Measurements from ENCODE around the gene GNPDA2.

Gene GNPDA2

GRCh38 chr4:44700427-44700826 lies 25.9 kb downstream of the GNPDA2 start:
- no peak overlapping the region for H3K4me3 ChIP-seq (ENCODE audit: low read depth, low read length)
- no peak for DNase-seq (ENCODE audit: low read depth)

- H3K4me3 ChIP-seq (ENCODE audit: low read depth, low read length): no peak overlapping the region
- no peak for DNase-seq (ENCODE audit: low read depth)
Observed at GRCh38 chr4:44684648-44685047, 41.7 kb downstream of the GNPDA2 start.

DNA sequence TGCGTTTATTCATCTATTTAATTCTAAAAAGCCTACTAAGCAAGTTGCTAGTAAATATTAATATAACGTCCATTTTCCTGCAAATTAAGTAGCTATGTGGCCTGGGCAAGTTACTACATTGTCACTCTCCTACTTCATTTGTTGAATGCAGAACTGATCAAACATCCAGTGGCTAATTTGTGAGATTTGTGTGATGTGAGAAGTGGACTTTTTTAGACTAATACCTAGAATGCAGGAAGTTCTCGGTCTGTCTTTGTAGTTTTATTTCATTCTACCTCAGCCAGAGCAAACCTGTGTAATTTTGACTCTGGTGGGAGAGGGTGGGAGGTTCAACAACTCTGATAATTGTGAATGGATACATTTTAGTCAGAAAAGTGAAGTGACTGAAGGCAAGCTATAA lies 47.3 kb downstream of the GNPDA2 start:
- DNase-seq (ENCODE audit: low read depth): no peak
- peak overlapping the region; percentile 93 for H3K4me3 ChIP-seq (ENCODE audit: low read depth, low read length)

DNA sequence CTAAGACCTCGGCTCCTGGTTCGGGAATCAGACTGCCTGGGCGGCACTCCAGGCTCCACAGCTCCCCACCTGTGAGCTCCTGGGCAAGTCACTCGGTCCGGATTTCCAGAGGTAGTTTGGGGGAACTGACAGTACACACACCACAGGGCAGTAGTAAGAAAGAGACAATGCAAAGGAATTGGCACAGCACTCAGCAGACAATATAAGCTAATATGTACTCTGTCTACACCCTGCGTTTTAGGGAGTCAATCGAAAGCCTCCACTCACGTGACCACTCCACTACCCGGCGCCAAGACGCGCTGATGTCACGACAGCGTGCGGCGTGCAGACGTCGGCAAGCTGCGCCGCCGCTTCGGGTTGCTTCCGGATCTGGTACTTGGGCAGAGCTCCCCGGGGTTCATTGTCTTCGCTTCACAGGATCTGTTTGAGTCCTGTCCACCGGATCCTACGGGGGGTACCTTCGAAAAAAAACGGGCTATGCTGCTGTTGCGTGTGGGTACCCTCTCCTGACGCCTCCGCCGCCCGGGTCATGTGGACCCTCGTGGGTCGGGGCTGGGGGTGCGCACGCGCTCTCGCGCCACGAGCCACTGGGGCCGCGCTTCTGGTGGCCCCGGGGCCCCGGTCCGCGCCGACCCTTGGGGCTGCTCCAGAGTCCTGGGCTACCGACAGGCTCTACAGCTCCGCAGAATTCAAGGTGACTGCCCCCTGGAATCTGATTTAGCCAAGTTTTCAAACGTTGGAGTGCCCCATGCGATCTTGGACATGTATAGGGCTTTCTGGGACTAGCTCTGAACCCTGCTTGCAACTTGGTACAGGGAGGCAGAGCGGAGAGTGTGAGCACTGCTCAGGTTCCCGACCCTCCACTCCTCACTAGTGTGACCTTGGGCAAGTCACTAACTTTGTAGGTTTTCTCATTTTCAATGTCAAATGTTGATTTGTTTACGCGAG lies 48.0 kb downstream of the GNPDA2 start, which contains the start of gene GUF1:
Gene GUF1 (plus strand): TSS at position 327 of the 948 bp plus-strand sequence. CDS start 203 bp downstream, at position 530.
- peak within 1 kb of the TSS; percentile 93 for H3K4me3 ChIP-seq (ENCODE audit: low read depth, low read length)
- peak; percentile 65 for DNase-seq (ENCODE audit: low read depth)

GRCh38 chr4:44675366-44675765 lies 51.0 kb downstream of the GNPDA2 start:
- DNase-seq (ENCODE audit: low read depth): no peak
- H3K4me3 ChIP-seq (ENCODE audit: low read depth, low read length): no peak overlapping the region

GRCh38 chr4:44674471-44674870 lies 51.9 kb downstream of the GNPDA2 start:
- no peak for DNase-seq (ENCODE audit: low read depth)
- no peak overlapping the region for H3K4me3 ChIP-seq (ENCODE audit: low read depth, low read length)

DNA sequence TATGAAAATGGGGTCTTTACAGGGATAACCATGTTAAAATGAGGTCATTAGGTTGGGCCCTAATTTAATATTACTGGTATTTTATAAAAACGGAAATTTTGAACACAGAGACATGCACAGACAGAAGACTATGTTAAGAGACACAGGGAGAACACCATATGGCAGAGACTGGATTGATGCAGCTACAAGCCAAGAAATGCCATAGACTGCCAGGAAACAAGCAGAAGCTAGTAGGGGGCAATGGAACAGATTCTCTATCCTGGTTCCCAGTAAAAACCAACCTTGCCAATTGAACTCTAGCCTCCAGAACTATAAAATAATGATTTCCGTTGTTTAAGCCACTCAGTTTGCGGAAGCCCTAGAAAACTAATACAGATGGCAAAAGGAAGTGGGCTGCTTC lies 54.7 kb downstream of the GNPDA2 start:
- no peak overlapping the region for H3K4me3 ChIP-seq (ENCODE audit: low read depth, low read length)
- DNase-seq (ENCODE audit: low read depth): no peak

DNA sequence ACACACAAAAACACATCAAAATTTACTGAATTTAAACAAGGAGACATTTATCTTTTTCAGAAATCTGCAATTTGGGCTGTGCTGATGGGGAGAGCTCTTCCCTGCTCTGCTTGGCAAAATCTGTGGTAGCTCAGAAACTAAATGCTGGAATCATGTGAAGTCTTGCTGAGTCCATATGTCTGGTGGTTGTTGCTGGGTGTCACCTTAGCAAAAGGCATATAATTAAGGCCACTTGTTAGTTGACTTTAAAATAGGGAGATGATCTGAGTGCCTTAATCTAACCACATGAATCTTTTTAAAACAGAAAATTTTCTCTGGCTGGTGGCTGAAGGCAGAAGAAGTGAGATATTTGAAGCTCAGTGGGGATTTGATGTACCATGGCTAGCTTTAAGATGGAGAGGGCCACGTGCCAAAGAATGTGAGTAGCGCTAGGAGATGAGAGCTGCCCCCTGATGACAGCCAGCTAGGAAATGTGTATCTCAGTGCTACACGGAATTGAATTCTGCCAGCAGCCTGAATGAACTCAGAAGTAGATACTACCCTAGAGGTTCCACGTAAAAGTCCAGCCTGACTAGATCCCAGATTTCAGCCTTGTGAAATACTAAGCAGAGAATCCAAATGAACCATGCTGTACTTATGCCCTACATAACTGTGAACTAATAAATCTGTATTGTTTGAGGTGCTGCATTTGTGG lies 55.7 kb downstream of the GNPDA2 start:
- H3K4me3 ChIP-seq (ENCODE audit: low read depth, low read length): no peak overlapping the region
- DNase-seq (ENCODE audit: low read depth): no peak

- DNase-seq (ENCODE audit: low read depth): no peak
- H3K4me3 ChIP-seq (ENCODE audit: low read depth, low read length): no peak overlapping the region
Observed at GRCh38 chr4:44668526-44668925, 57.8 kb downstream of the GNPDA2 start.

DNA sequence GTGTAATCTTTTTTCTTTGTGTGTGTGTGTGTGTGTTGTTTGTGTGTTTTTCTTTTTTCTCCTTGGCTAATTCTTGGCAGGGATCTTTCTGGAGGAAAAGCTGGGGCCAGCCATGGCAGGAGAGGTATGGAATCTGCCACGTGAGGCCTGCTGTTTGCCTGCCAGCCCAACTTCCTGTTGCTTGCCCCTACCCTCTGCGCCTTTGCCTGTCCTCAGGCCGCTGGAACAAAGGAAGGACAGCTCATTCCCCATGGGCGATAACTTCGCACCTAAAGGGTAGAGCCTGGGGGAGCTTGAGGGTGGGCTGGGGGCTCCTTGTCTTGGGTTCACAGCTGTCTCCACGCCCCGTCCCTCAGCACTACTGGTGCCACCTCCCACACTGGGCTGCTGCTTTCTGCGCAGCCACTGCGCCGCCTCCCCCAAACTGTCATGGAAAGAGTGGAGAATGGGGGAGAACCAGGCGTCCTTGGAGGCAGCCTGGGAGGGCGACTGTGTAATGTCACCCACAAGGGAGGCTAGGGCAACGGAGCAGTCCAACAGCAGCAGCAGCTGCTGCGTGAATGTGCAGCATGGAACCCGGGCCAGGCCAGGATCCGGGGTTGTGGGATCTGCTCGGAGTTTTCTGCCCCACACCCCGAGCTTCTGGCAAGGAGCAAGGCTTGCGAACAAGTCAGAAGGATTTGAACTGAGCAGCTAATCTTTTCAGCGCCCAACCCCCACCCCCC lies 62.7 kb downstream of the GNPDA2 start:
- no peak for DNase-seq (ENCODE audit: low read depth)
- no peak overlapping the region for H3K4me3 ChIP-seq (ENCODE audit: low read depth, low read length)

DNA sequence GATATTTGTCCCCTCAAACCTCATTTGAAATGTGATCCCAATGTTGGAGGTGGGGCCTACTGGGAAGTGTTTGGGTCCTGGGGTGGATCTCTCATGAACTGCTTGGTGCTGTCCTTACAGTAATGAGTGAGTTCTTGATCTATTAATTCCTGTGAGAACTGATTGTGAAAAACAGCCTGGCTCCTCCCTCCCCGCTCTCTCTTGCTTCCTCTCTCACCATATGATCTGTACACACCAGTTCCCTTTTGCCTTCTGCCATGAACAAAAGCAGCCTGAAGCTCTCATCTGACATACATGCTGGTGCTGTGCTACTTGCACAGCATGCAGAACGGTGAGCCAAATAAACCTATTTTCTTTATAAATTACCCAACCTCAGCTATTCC lies 63.7 kb downstream of the GNPDA2 start:
- no peak for DNase-seq (ENCODE audit: low read depth)
- H3K4me3 ChIP-seq (ENCODE audit: low read depth, low read length): no peak overlapping the region

DNA sequence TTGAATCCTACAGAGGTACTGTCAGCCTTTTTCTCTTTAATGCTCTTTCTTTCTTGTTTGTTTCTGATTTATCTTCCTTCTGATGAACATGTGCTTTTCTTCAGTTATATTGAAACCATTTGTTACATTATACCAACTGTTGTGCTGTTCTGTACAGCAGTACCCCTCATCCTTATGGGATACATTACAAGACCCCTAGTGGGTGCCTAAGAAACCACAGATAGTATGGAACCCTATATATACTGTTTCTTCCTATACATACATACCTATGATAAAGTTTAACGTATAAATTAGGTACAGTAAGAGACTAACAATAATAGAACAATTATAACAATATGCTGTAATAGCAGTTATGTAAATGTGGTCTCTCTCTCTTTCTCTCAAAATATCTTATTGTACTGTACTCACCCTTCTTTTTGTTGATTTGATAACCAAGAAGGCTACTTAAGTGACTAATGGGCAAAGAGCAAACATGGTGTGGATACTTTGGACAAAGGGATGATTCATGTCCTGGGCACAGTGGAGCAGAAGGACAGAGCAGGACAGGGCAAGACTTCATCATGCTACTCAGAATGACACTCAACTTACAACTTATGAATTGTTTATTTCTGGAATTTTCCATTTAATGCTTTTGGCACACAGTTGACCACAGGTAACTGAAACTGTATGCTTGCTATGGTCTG lies 64.3 kb downstream of the GNPDA2 start:
- no peak for DNase-seq (ENCODE audit: low read depth)

DNA sequence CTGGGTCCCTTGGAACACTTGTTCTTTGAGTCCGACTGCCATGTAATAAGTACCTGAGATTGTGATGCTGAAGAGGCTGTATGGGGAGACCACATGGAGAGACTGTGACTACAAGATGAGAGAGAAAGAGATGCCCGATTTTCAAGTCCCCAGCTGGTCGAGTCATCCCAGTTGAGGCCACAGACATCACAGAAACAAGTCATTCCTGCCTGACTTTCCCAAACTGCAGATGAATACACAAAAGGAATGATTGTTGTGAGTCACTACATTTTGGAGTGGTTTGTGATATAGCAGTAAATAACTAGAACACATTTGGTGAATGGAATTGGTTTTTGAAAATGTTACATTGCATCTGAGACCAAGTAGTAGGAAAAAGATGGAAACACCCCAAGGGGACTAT lies 66.0 kb downstream of the GNPDA2 start:
- H3K4me3 ChIP-seq (ENCODE audit: low read depth, low read length): no peak overlapping the region
- no peak for DNase-seq (ENCODE audit: low read depth)

More for the DNA sequence above, 64.3 kb downstream of the GNPDA2 start:
- H3K4me3 ChIP-seq (ENCODE audit: low read depth, low read length): no peak overlapping the region

DNA sequence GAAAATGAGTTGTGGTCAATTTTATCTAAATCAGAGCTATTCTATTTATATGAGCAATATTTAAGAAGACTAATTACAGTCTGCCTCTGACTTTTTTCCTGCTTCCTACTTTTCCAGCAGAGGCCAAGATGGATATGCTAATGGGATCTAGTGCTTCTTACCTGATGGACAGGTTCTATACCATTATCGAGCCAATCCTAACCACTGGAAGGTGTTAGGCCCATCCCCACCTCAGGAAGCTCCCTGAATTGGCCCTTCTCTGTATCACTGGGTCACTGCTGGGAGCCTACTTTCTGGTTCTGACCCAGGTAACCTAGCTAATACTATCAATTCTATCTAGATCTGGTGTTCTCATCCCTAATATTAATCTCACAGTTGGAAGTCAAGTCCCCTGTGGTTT lies 74.4 kb downstream of the GNPDA2 start:
- no peak overlapping the region for H3K4me3 ChIP-seq (ENCODE audit: low read depth, low read length)
- DNase-seq (ENCODE audit: low read depth): no peak

All from skeletal muscle cell (primary cell).